Breast epithelium (tissue), 4 donors: Measurements from ENCODE around the gene BMP5. TPM values are rescaled to one million over a fixed set of nuclear protein-coding genes. Genes with fewer than 3 reads are reported as not detected.

Source experiments
- DNase-seq, 2 donors: peaks; one replicate each; pipeline ENCODE4 v3.0.0-alpha.2; 2019; ENCODE audit warnings: low spot score in 2 of 2
- H3K27ac ChIP-seq, 2 donors: fragments of 200-600 bp; sonication (generic) in 1 of 2; one replicate each; pipeline ENCODE4 v1.5.1; 2016 to 2019; ENCODE audit warnings: mild to moderate bottlenecking in 1 of 2
- H3K27me3 ChIP-seq, 2 donors: fragments of 200-600 bp; sonication (generic) in 1 of 2; one replicate each; pipeline versions ENCODE4 v1.5.1 to v1.6.0; 2017 to 2019; ENCODE audit warnings: control low read depth in 1 of 2, mild to moderate bottlenecking in 1 of 2
- H3K36me3 ChIP-seq: fragments of 200-600 bp; one replicate; pipeline ENCODE4 v1.5.1; 2019
- H3K4me1 ChIP-seq, 2 donors: fragments of 200-600 bp; sonication (generic); one replicate each; pipeline ENCODE4 v1.5.1; 2016 to 2019; ENCODE audit warnings: control low read depth in 1 of 2
- H3K4me3 ChIP-seq, 3 donors: fragments of 200-600 bp; sonication (generic); 1 replicate in 2 of 3; 2 replicates in 1 of 3; pipeline ENCODE4 v1.5.1; 2016 to 2019; ENCODE audit warnings: mild to moderate bottlenecking in 3 of 3, moderate library complexity in 2 of 3
- H3K9me3 ChIP-seq, 2 donors: fragments of 200-600 bp; sonication (generic) in 1 of 2; one replicate each; pipeline ENCODE4 v1.5.1; 2016 to 2019; ENCODE audit warnings: control low read depth in 1 of 2
- POLR2A ChIP-seq: fragments of 450-650 bp; IDR thresholded peaks from one replicate; pipeline ENCODE4 v1.6.1; 2016; ENCODE audit warnings: antibody characterized with exemption, mild to moderate bottlenecking, moderate library complexity
- POLR2AphosphoS5 ChIP-seq, 3 donors: sonication (generic); formaldehyde crosslinking; IDR thresholded peaks; one replicate each; pipeline ENCODE4 v1.6.1; 2017; ENCODE audit warnings: antibody characterized with exemption in 3 of 3
- intact Hi-C: fragments of 100-400 bp; cut with DNase I; formaldehyde crosslinking; loops from one replicate; pipeline ENCODE4 v1.15.1; 2023; ENCODE audit warnings: low total_unique reads
- total RNA-seq, 3 donors: library from RNA; depleted of rRNA; stranded (reverse); fragments of >200 nt; gene quantifications; one replicate each; pipeline ENCODE4 v1.1.0, GENCODE V29; 2016
- TF ChIP-seq, protein P1 (sequence below), 3 donors: fragments of 450-650 bp; IDR thresholded peaks; one replicate each; pipeline ENCODE4 v1.5.1; 2016 to 2017; ENCODE audit warnings: antibody characterized with exemption in 3 of 3, mild to moderate bottlenecking in 3 of 3, moderate library complexity in 3 of 3

The BMP5 gene
- total RNA-seq, 3 donors from 2014 or later, result 0.96 to 5.1 (median 1.3) TPM

DNA sequence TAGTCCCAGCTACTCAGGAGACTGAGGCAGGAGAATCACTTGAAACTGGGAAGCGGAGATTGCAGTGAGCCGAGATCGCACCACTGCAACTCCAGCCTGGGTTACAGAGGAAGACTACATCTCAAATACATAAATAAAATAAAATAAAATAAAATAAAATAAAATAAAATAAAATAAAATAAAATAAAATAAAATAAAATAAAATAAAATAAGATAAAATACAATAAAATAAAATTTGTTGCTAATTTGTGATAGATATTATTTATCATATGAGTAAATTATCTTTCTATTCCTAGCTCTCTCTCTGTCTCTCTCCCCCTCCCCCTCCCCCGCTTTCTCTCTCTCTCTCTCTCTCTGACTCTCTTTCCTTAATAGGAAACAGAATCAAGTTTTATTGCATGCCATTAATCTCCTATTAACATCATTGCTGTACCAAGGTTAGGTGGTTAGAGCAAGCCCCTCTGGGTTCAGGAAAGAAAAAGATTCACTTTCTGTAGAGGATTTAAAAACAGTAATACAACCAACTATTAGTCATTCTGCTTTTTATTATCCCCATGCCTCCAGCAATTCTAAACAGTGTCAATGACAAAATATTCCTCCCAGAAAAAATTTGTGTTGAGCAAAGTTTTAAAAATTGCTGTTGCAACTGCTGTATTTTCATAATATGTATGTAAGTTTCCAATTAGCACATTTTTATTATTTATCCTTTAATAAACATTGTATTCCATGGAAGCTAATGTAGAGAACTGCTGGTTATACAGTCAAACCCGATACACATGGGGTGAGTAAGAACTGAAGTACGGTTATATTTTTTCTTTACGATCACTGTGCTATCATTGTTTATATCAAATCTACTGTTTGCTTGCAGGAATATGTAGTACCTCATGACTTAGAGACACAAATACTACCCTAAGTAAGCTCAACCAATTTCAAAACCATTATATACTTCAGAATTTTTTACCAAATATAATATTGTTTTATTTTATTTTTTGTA is 22.1 kb downstream of the BMP5 start:
- H3K27me3 ChIP-seq, result no peaks in the 10 kb centered on the region
- H3K4me3 ChIP-seq, result no peak overlapping the region
- no peak for DNase-seq
- intact Hi-C loops, result no loop called here
- no peaks in the 10 kb centered on the region for H3K9me3 ChIP-seq
- no peaks in the 10 kb centered on the region for H3K36me3 ChIP-seq
- H3K27ac ChIP-seq, result no peak overlapping the region
- TF ChIP-seq POLR2AphosphoS5 (IDR thresholded peaks at IDR 0.05) (no peak), POLR2A (no peak)
- TF ChIP-seq, protein P1, sequence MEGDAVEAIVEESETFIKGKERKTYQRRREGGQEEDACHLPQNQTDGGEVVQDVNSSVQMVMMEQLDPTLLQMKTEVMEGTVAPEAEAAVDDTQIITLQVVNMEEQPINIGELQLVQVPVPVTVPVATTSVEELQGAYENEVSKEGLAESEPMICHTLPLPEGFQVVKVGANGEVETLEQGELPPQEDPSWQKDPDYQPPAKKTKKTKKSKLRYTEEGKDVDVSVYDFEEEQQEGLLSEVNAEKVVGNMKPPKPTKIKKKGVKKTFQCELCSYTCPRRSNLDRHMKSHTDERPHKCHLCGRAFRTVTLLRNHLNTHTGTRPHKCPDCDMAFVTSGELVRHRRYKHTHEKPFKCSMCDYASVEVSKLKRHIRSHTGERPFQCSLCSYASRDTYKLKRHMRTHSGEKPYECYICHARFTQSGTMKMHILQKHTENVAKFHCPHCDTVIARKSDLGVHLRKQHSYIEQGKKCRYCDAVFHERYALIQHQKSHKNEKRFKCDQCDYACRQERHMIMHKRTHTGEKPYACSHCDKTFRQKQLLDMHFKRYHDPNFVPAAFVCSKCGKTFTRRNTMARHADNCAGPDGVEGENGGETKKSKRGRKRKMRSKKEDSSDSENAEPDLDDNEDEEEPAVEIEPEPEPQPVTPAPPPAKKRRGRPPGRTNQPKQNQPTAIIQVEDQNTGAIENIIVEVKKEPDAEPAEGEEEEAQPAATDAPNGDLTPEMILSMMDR (IDR thresholded peaks at IDR 0.05), result no peak
- no peaks in the 10 kb centered on the region for H3K4me1 ChIP-seq

DNA sequence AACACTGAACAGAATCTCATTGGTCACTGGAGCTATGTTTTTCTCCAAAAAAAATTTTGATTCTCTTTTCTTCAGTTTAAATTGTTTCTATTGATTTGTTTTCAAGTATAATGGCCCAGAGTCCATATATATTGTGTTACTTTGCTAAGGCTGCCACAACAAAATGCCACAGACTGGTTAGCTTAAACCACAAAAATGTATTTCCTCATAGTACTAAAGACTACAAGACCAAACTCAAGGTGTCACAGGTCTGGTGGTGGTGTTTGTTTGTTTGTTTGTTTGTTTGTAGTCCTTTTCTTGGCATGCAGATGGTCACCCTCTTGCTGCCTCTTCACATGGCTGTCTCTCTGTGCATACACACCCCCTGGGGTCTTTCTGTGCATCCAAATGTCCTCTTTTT is 34.0 kb downstream of the BMP5 start:
- no peak for TF ChIP-seq POLR2AphosphoS5 (IDR thresholded peaks at IDR 0.05)
- TF ChIP-seq, protein P1 (IDR thresholded peaks at IDR 0.05), result no peak
- TF ChIP-seq POLR2A, result no peak
- Histone ChIP-seq H3K27me3 (no peaks in the 10 kb centered on the region), H3K27ac (no peak overlapping the region), H3K36me3 (no peaks in the 10 kb centered on the region), H3K4me3 (no peak overlapping the region), H3K4me1 (no peaks in the 10 kb centered on the region), H3K9me3 (no peaks in the 10 kb centered on the region)
- intact Hi-C loops, result loop anchor here (10.0 kb wide), 1 partner anchor 397 kb away; no protein-coding TSS in a partner anchor
- no peak for DNase-seq

DNA sequence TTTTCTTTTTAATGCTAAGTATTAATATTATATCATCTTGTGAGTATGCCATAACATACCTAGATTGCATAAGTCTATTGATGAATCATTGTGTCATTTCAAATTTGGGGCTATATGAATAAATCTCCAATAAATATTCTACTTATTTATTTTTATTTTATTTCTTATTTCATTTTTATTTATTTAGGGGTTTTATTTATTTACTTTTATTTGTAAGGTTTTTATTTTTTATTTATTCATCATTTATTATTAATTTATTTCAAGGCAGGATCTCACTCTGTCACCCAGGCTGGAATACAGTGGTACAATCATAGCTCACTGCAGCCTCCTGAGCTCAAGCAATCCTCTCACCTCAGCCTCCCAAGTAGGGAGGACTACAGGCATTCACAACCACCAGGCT is 36.3 kb downstream of the BMP5 start:
- H3K27me3 ChIP-seq, result no peaks in the 10 kb centered on the region
- intact Hi-C loops, result no loop called here
- H3K4me3 ChIP-seq, result no peak overlapping the region
- H3K27ac ChIP-seq, result no peak overlapping the region
- TF ChIP-seq POLR2A (no peak), POLR2AphosphoS5 (IDR thresholded peaks at IDR 0.05) (no peak)
- TF ChIP-seq, protein P1 (IDR thresholded peaks at IDR 0.05), result no peak
- no peak for DNase-seq
- no peaks in the 10 kb centered on the region for H3K9me3 ChIP-seq
- H3K4me1 ChIP-seq, result no peaks in the 10 kb centered on the region
- no peaks in the 10 kb centered on the region for H3K36me3 ChIP-seq

DNA sequence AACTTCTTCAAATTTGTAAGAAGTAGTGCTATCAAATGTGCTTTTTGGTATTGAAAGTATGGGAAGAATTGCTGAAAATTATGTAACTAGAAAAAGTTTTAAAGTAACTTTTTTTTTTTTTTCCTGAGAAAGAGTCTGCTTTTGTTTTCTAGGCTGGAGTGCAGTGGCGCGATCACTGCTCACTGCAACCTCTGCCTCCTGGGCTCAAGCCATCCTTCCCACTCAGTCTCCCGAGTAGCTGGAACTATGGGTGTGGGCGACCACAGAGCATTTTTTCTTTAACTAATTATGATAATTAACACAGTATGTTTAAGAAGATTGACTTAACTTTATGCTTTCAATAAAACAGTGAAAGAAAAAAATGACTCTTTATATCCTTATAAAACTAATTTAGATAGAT is 38.4 kb downstream of the BMP5 start:
- Histone ChIP-seq H3K4me3 (no peak overlapping the region), H3K27ac (no peak overlapping the region), H3K27me3 (no peaks in the 10 kb centered on the region), H3K9me3 (no peaks in the 10 kb centered on the region), H3K36me3 (no peaks in the 10 kb centered on the region), H3K4me1 (no peaks in the 10 kb centered on the region)
- no peak for DNase-seq
- intact Hi-C loops, result no loop called here
- TF ChIP-seq POLR2AphosphoS5 (IDR thresholded peaks at IDR 0.05), result no peak
- TF ChIP-seq, protein P1 (IDR thresholded peaks at IDR 0.05), result no peak

DNA sequence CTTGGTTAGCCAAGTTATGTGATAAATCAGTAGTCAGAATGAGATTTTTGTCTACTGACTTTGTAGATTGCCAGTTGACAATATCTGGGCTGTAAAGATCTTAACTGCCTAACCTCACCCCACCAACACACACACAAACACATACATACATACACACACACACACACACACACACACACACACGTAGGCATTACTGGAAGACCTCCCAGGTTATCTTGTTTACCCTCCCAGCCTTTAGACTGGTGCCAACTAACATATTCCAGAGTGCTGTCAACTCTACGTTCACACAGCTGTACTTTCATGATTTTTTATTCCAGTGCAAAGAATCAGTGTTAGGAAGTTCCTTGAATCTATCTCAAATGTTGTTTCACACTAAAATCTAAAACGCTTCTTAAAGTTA is 38.9 kb downstream of the BMP5 start:
- no peak for TF ChIP-seq POLR2AphosphoS5 (IDR thresholded peaks at IDR 0.05)
- TF ChIP-seq, protein P1 (IDR thresholded peaks at IDR 0.05), result no peak
- no peak for TF ChIP-seq POLR2A
- Histone ChIP-seq H3K9me3 (no peaks in the 10 kb centered on the region), H3K36me3 (no peaks in the 10 kb centered on the region), H3K4me3 (no peak overlapping the region), H3K27ac (no peak overlapping the region), H3K27me3 (no peaks in the 10 kb centered on the region), H3K4me1 (no peaks in the 10 kb centered on the region)
- DNase-seq, result no peak
- intact Hi-C loops, result no loop called here
